Right forelimb (tissue), 1 donor: ENCODE results near the gene KRT16.
"Not testable (repeated sequence)": the region's sequence is repeated elsewhere in the genome, so short reads cannot be mapped to it uniquely, and the experiment has no call there.

Source experiments
- DNase-seq: peaks from one replicate; pipeline ENCODE4 v3.0.0-alpha.2; 2018

The KRT16 gene

GRCh38 chr17:41582061-41582968 is 30.3 kb downstream of the KRT16 start:
- not testable (repeated sequence) for DNase-seq

GRCh38 chr17:41581366-41582060 is 31.1 kb downstream of the KRT16 start:
- no peak for DNase-seq

- no peak for DNase-seq
These were observed 31.7 kb downstream of the KRT16 start for GRCh38 chr17:41580687-41581365.

GRCh38 chr17:41580244-41580575 is 32.4 kb downstream of the KRT16 start:
- DNase-seq, result no peak

DNA sequence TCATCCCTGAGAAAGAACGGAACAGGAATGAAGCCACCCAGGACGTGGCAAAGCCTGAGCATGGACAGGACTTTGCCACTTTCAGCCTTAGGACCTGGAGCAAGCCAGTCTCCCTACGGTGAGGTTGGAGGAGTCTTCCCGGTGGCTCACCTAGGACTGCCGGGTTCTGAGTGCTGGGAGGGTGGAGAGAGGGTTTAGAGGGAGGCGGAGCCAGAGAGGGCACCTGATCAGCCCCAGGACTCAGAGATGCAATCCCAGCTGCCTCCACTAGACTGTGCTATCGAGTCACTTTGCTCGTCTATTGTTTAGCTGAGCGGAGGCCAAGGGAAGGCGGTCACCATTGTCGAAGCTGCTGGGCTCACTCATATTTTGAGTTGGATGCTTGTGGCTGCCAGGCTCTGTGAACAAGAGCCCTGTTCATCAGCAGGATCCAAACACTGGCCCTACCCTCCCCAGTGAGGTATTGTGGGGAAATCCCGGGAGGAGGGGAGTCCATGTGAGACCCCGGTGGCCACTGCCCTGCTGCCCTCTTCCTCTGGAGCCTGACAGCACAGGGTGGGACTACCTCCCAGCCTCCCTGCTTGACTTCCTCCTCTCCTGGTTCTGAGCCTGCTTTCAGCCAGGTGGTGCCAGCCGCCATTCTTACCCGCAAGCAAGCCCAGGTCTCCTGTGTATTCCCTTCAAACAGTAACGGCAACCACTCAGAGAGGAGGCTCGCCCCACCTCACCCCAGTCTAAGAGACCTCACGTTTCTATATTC is 32.9 kb downstream of the KRT16 start:
- peak; percentile 82 for DNase-seq

DNA sequence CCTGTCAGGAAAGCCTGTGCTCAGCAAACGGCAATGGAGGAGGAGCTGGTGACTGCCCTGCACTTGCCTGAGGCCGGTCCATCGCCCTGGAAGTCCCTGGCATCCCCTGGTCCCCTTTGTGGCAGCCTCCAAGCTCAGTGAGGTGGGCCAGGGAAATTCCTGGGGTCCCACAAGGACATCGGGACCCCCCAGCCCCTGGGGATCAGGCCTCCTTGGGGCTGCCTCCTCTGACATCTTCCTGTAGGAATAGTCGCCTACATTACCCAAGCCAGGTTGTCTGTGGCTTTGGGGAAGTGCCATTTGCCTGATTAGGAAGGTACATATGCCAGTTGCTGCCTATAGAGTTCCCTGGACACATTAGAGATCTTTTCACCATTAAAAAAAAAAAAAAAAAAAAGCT is 33.6 kb downstream of the KRT16 start:
- DNase-seq, result no peak

GRCh38 chr17:41578538-41578937 is 34.0 kb downstream of the KRT16 start:
- DNase-seq, result no peak

DNA sequence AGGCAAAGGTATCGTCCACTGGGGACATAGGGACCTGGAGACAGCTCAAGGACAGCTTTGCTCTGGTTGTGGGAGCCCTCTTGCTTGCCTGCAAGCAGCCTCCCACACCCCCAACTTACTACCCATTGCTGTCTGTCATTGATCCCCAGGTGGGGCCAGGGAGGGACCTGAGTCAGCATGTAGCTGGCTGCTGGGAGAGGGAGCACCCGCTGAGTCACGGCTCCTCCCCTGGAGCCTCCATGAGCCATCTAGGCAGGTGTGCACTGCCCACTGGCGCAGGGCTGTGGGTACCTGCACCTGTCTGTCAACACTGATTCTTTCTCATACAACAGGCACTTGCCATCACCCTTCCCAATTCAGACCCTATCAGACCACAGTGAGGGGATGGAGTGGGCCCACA is 35.8 kb downstream of the KRT16 start:
- not testable (repeated sequence) for DNase-seq

DNA sequence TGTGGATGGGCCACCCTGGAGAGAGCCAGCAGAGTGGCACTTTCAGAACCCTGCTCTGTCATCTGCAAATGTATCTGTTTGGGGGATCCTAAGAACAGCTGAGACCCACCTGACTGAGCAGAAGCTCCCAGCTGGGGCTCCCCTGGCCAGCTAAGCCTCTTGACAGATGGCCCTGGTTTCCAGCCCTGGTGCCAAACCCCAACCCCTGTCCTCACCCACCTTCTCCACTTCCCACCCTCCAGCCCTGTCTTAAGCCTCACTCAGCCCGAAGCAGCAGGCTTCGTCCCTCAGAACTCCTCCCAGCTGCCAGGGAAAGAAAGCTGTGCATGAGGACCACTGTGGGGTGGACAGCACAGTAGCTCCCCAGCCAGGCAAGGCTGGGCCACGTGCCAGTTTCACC is 37.2 kb downstream of the KRT16 start:
- no peak for DNase-seq

GRCh38 chr17:41571561-41572434 is 40.8 kb downstream of the KRT16 start, which contains the start of gene KRT9:
KRT9 (minus strand) TSS chr17:41572059; CDS start chr17:41571992, 67 bp downstream.
- DNase-seq, result no peak

DNA sequence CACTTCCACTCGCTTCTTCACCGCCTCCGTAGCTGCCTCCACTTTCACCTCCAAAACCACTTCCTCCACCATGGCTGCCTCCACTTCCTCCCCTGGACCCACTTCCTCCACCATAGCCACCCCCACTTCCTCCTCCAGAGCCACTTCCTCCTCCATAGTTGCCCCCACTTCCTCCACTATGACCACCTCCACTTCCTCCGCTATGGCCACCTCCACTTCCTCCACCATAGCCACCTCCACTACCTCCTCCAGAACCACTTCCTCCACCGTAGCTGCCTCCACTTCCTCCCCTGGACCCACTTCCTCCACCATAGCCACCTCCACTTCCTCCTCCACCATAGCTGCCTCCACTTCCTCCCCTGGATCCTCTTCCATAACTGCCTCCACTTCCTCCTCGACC is 45.2 kb downstream of the KRT16 start:
- DNase-seq, result no peak

- DNase-seq, result no peak
These were observed 47.2 kb downstream of the KRT16 start for GRCh38 chr17:41565338-41565737.

DNA sequence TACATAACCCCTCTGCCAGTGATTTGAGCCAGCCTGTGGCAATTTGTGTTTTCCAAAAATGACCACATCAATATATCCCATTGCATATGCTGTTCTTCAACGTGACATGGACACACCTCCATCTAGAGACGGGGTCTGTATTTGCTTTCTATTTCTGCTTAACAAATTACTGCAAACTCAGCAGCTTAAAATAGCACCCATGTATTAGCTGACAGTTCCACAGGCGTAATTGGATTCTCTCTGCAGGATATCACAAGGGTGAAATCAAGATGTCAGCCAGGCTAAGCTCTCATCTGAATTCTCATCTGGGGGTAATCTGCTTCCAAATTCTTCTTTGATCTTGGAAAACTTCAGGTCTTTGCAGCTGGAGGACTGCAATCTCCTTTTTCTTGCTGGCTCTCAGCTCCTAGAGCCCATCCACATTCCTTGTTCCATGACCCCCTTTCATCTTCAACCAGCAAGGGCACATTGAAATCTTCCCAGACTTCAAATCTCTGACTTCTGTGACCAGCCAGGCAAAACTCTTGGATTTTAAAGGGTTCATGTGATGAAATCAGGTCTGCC is 48.9 kb downstream of the KRT16 start:
- DNase-seq, result no peak

GRCh38 chr17:41561554-41561953 is 51.0 kb downstream of the KRT16 start:
- no peak for DNase-seq
